Ectodermal cell (in vitro differentiated cells): ENCODE measurements around the gene TRIM17.

Experiments
- H3K27ac ChIP-seq: 2 replicates; pipeline ENCODE4 v1.7.0; 2013; ENCODE audit warnings: mild to moderate bottlenecking, low read depth, low read length; ENCODE audit not compliant: insufficient read depth, poor library complexity, severe bottlenecking
- H3K27me3 ChIP-seq: 2 replicates; pipeline ENCODE4 v1.7.0; 2013; ENCODE audit warnings: mild to moderate bottlenecking, low read length; ENCODE audit not compliant: insufficient read depth, control insufficient read depth, poor library complexity, severe bottlenecking
- H3K36me3 ChIP-seq: one replicate; pipeline ENCODE4 v1.7.0; 2013; ENCODE audit warnings: low read length; ENCODE audit not compliant: control insufficient read depth, insufficient read depth
- H3K4me1 ChIP-seq: one replicate; pipeline ENCODE4 v1.7.0; 2013; ENCODE audit warnings: low read length; ENCODE audit not compliant: control insufficient read depth, insufficient read depth
- H3K4me3 ChIP-seq: 2 replicates; pipeline ENCODE4 v1.7.0; 2013; ENCODE audit warnings: low read depth, low read length, control low read depth; ENCODE audit not compliant: insufficient read depth
- H3K9me3 ChIP-seq: 2 replicates; pipeline ENCODE4 v1.7.0; 2013; ENCODE audit warnings: mild to moderate bottlenecking, low read length, moderate library complexity; ENCODE audit not compliant: control insufficient read depth
- WGBS, 2 experiments: methylation state at CpG; one replicate each; pipeline ENCODE4 v1.1.7; 2013; ENCODE audit warnings: missing lambda C conversion rate in 2 of 2; 5-methylcytosine and 5-hydroxymethylcytosine counted together

The TRIM17 gene

GRCh38 chr1:228457396-228458176, 40.9 kb upstream of the TRIM17 start:
- Histone ChIP-seq H3K27me3 (peaks cover 23% of the 10 kb centered on the region), H3K9me3 (no peaks in the 10 kb centered on the region), H3K27ac (peak overlapping the region; percentile 96), H3K36me3 (no peaks in the 10 kb centered on the region), H3K4me3 (peak overlapping the region; percentile 76), H3K4me1 (peaks cover 7% of the 10 kb centered on the region)
- 0% methylated on average over 74 of the region's 74 CpGs for WGBS, 2 experiments

DNA sequence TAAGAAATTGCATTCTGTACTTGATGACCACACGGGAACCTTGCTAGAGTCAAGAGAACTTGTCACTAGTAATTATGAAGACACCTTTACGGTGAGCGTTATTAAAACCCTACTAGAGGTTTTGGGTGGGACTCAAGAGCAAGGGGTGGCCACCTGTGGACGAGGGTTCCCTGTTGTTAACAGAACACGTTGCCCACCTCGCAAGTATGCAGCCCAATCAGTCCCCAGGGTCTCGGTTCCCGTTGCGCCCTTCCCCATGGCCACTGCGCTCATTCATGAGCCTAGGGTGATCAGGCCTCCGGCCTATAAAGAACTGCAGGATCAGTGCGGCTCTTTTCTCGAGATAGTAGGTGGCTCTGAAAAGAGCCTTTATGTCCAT, 40.3 kb upstream of the TRIM17 start:
- WGBS, 2 experiments, result 1 to 2% methylated on average over 13 of the region's 13 CpGs
- Histone ChIP-seq H3K9me3 (no peaks in the 10 kb centered on the region), H3K4me3 (peak overlapping the region; percentile 76), H3K27ac (peak overlapping the region; percentile 96), H3K4me1 (peaks cover 7% of the 10 kb centered on the region), H3K36me3 (no peaks in the 10 kb centered on the region), H3K27me3 (peaks cover 18% of the 10 kb centered on the region)

DNA sequence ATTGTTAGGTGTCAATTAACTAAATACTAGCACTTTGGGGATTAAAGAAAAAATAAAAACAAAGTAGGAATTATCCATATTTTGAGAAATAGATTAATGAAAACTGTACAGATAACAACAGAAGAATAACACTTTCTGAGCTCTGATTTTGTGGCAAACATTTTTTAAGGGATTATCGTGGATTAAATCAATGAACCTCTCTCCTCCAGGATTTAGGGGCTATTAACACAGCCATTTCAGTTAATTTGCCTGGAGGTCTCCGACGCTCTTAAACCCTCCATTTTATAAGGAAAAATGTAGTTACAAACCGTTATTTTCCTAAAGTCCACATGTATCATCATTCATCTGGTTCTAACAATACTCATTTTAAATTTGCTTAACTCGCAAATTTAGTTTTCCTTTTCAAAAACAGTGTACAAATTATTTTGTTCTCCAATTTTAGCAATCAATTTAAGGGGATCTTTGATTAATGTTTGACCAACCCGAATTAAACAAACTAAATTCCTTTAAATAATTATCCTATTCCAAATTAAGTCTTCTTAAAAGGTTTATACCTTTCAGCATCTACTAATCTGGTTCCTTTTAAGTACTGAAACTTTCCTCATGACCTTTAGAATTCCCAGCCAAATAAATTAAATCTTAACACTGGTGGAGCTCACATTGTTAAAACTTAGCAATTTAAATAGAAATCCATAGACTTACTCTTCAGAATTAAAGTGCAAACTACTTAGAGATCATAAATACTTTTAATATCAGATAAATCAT, 39.8 kb upstream of the TRIM17 start:
- H3K4me3 ChIP-seq, result peak overlapping the region; percentile 76
- no peaks in the 10 kb centered on the region for H3K9me3 ChIP-seq
- no peaks in the 10 kb centered on the region for H3K36me3 ChIP-seq
- H3K27me3 ChIP-seq, result peaks cover 12% of the 10 kb centered on the region
- peaks cover 7% of the 10 kb centered on the region for H3K4me1 ChIP-seq
- H3K27ac ChIP-seq, result no peak overlapping the region
- 8 to 20% methylated on average over 6 of the region's 6 CpGs for WGBS, 2 experiments

DNA sequence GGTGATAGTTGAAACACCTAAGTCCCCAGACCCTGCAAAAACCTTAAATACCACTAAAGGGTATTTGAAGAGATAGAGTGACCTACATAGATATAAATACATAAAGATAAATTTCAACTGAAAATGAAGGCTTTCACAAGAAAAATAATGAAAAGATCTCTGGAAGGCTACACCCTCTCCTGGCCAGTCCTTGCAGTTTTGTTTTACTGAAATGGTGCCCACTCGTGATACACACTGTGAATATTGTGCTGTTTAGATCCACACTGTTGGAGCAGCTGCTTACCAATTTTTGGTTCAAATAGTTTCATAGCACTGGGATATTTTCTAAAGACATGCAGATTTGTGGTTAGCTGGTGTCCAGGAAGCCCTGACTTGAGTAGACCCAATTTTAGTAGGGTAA, 39.1 kb upstream of the TRIM17 start:
- Histone ChIP-seq H3K9me3 (no peaks in the 10 kb centered on the region), H3K4me3 (no peak overlapping the region), H3K4me1 (peaks cover 7% of the 10 kb centered on the region)

GRCh38 chr1:228454238-228454637, 37.6 kb upstream of the TRIM17 start:
- Histone ChIP-seq H3K4me1 (peaks cover 3% of the 10 kb centered on the region), H3K27me3 (no peaks in the 10 kb centered on the region), H3K27ac (no peak overlapping the region), H3K4me3 (no peak overlapping the region), H3K36me3 (no peaks in the 10 kb centered on the region), H3K9me3 (no peaks in the 10 kb centered on the region)
- 94 to 97% methylated on average over 1 of the region's 1 CpG for WGBS, 2 experiments

More for the DNA sequence above, 39.1 kb upstream of the TRIM17 start:
- Histone ChIP-seq H3K27me3 (peaks cover 5% of the 10 kb centered on the region), H3K27ac (no peak overlapping the region), H3K36me3 (no peaks in the 10 kb centered on the region)
- WGBS, 2 experiments, result 41 to 57% methylated on average over 1 of the region's 1 CpG

- Histone ChIP-seq H3K27ac (no peak overlapping the region), H3K36me3 (no peaks in the 10 kb centered on the region), H3K27me3 (no peaks in the 10 kb centered on the region), H3K4me1 (peaks cover 3% of the 10 kb centered on the region), H3K9me3 (no peaks in the 10 kb centered on the region), H3K4me3 (no peak overlapping the region)
- 89 to 91% methylated on average over 3 of the region's 3 CpGs for WGBS, 2 experiments
Measured at GRCh38 chr1:228453614-228454013, 37.0 kb upstream of the TRIM17 start.

GRCh38 chr1:228453022-228453560, 36.4 kb upstream of the TRIM17 start:
- no peak overlapping the region for H3K27ac ChIP-seq
- WGBS, 2 experiments, result 89 to 93% methylated on average over 10 of the region's 10 CpGs
- H3K27me3 ChIP-seq, result peaks cover under 1% of the 10 kb centered on the region
- no peaks in the 10 kb centered on the region for H3K9me3 ChIP-seq
- peaks cover 3% of the 10 kb centered on the region for H3K4me1 ChIP-seq
- no peaks in the 10 kb centered on the region for H3K36me3 ChIP-seq
- no peak overlapping the region for H3K4me3 ChIP-seq

- no peaks in the 10 kb centered on the region for H3K36me3 ChIP-seq
- no peaks in the 10 kb centered on the region for H3K9me3 ChIP-seq
- 89 to 92% methylated on average over 10 of the region's 10 CpGs for WGBS, 2 experiments
- no peak overlapping the region for H3K27ac ChIP-seq
- H3K27me3 ChIP-seq, result peaks cover 7% of the 10 kb centered on the region
- peaks cover 3% of the 10 kb centered on the region for H3K4me1 ChIP-seq
- no peak overlapping the region for H3K4me3 ChIP-seq
Measured at GRCh38 chr1:228452194-228453021, 35.7 kb upstream of the TRIM17 start.

DNA sequence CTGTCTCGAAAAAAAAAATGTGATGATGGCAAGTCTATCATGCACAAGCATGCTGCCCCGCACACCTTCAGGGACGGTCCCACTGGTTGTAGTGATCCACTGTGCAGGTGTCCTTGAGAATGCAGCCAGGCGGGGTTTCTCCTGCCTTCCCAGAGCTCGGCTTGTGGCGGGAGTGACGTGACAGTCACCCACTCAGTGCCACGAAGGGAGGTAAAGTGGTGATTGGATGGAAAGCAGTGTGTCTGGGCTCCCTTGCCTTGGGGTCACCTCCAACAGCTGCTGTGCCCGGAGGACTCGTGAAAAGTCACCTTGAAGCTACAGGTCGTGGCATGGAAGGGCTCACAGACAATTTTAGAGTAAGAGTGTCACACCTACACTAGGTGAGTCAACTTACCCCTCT, 33.5 kb upstream of the TRIM17 start:
- 88 to 94% methylated on average over 11 of the region's 11 CpGs for WGBS, 2 experiments
- Histone ChIP-seq H3K4me3 (no peak overlapping the region), H3K4me1 (peaks cover 4% of the 10 kb centered on the region), H3K9me3 (no peaks in the 10 kb centered on the region), H3K36me3 (no peaks in the 10 kb centered on the region), H3K27ac (no peak overlapping the region), H3K27me3 (peaks cover 29% of the 10 kb centered on the region)
